ENCODE data around the gene SRSF5.
A peak's percentile ranks its signal among the peaks of the same experiment; 100 is the strongest.

Gene SRSF5

GRCh38 chr14:69741055-69741454, 25.9 kb upstream of the SRSF5 start:
- H3K27ac ChIP-seq, result no peak overlapping the region
- DNase-seq (ENCODE audit: low spot score), result peak; percentile 26
- CTCF ChIA-PET, result no interaction called here

GRCh38 chr14:69749956-69750355, 17.0 kb upstream of the SRSF5 start:
- POLR2A ChIA-PET (ENCODE audit: low non-redundant PET), result no interaction called here
- H3K27ac ChIP-seq, result no peak overlapping the region
- CTCF ChIA-PET, result interaction anchor here (1.0 kb wide), 1 partner anchor 264 kb away, joined by 3 read pairs; no protein-coding TSS in a partner anchor
- DNase-seq (ENCODE audit: low spot score), result no peak
- no peak for TF ChIP-seq CTCF (conservative IDR thresholded peaks at IDR 0.05; ENCODE audit: low read depth)

More at GRCh38 chr14:69741055-69741454, 25.9 kb upstream of the SRSF5 start:
- POLR2A ChIA-PET (ENCODE audit: low non-redundant PET), result no interaction called here
- no peak for TF ChIP-seq CTCF (conservative IDR thresholded peaks at IDR 0.05; ENCODE audit: low read depth)

GRCh38 chr14:69750495-69750894, 16.4 kb upstream of the SRSF5 start:
- POLR2A ChIA-PET (ENCODE audit: low non-redundant PET), result no interaction called here
- DNase-seq (ENCODE audit: low spot score), result no peak
- no peak for TF ChIP-seq CTCF (conservative IDR thresholded peaks at IDR 0.05; ENCODE audit: low read depth)
- CTCF ChIA-PET, result interaction anchor here (0.5 to 1.0 kb wide), 2 partner anchors 234 to 263 kb away, joined by 3 to 6 read pairs; no protein-coding TSS in a partner anchor
- no peak overlapping the region for H3K27ac ChIP-seq

- DNase-seq (ENCODE audit: low spot score), result no peak
- no peak for TF ChIP-seq CTCF (conservative IDR thresholded peaks at IDR 0.05; ENCODE audit: low read depth)
- ChIA-PET CTCF (interaction anchor here (0.7 kb wide), 1 partner anchor 112 kb away, joined by 3 read pairs; no protein-coding TSS in a partner anchor), POLR2A (ENCODE audit: low non-redundant PET) (no interaction called here)
- no peak overlapping the region for H3K27ac ChIP-seq
Observed at GRCh38 chr14:69752773-69753172, 14.2 kb upstream of the SRSF5 start.

- ChIA-PET POLR2A (ENCODE audit: low non-redundant PET) (no interaction called here), CTCF (interaction anchor here (0.6 kb wide), 1 partner anchor 172 kb away, joined by 3 read pairs; no protein-coding TSS in a partner anchor)
- TF ChIP-seq CTCF (conservative IDR thresholded peaks at IDR 0.05; ENCODE audit: low read depth), result no peak
- DNase-seq (ENCODE audit: low spot score), result no peak
- H3K27ac ChIP-seq, result no peak overlapping the region
Observed at GRCh38 chr14:69753860-69754259, 13.1 kb upstream of the SRSF5 start.

- POLR2A ChIA-PET (ENCODE audit: low non-redundant PET), result no interaction called here
- CTCF ChIA-PET, result interaction anchor here (0.6 kb wide), 1 partner anchor 173 kb away, joined by 3 read pairs; no protein-coding TSS in a partner anchor
Observed at GRCh38 chr14:69754487-69754886, 12.5 kb upstream of the SRSF5 start.

More at GRCh38 chr14:69754487-69754886, 12.5 kb upstream of the SRSF5 start:
- TF ChIP-seq CTCF (conservative IDR thresholded peaks at IDR 0.05; ENCODE audit: low read depth), result no peak
- no peak for DNase-seq (ENCODE audit: low spot score)
- H3K27ac ChIP-seq, result no peak overlapping the region

All from RWPE1 (cell line).